H1 (cell line): ENCODE data around the gene NKAIN2. TPM values are rescaled to one million over a fixed set of nuclear protein-coding genes. Genes with fewer than 3 reads are reported as not detected.

ENCODE experiments used
- CTCF ChIA-PET: fragments of 300-600 bp; sonication (Branson Sonifier 250); formaldehyde crosslinking; loops from one replicate; lab custom pipeline; 2021; ENCODE audit not compliant: partially characterized antibody; lab: Charles Lee
- POLR2A ChIA-PET: fragments of 300-600 bp; sonication (Branson Sonifier 250); formaldehyde crosslinking; loops from one replicate; lab custom pipeline; 2021; ENCODE audit warnings: inconsistent platforms; ENCODE audit not compliant: partially characterized antibody; lab: Charles Lee
- DNase-seq, 2 experiments: peaks; one replicate each; pipeline versions ENCODE4 v3.0.0 to v3.0.0-alpha.2; 2010 to 2022; ENCODE audit warnings: low spot score in 2 of 2, low read depth in 1 of 2, mixed read lengths in 1 of 2
- FAIRE-seq: peaks from 2 replicates; lab custom pipeline; 2011; peaks lifted over from hg19 to GRCh38; lab: Jason Lieb, UNC
- H2AFZ ChIP-seq: 2 replicates; pipeline ENCODE4 v1.8.1; 2012; ENCODE audit warnings: low read length, inconsistent platforms
- H2AK5ac ChIP-seq: 2 replicates; pipeline ENCODE4 v1.6.1; 2013; ENCODE audit warnings: low read depth, low read length
- H2BK120ac ChIP-seq: replicated peaks from 2 replicates; pipeline ENCODE3; 2013; ENCODE audit warnings: low read depth, low read length, inconsistent platforms
- H2BK12ac ChIP-seq: 2 replicates; pipeline ENCODE4 v1.6.1; 2013; ENCODE audit warnings: low read depth, low read length
- H2BK15ac ChIP-seq: 2 replicates; pipeline ENCODE4 v1.6.1; 2013; ENCODE audit warnings: low read length
- H2BK20ac ChIP-seq: 2 replicates; pipeline ENCODE4 v1.6.1; 2013; ENCODE audit warnings: low read length
- H2BK5ac ChIP-seq: 2 replicates; pipeline ENCODE4 v1.6.1; 2013; ENCODE audit warnings: low read depth, low read length
- H3K14ac ChIP-seq: 2 replicates; pipeline ENCODE4 v1.6.1; 2013; ENCODE audit warnings: inconsistent platforms; ENCODE audit not compliant: insufficient read length
- H3K18ac ChIP-seq: 2 replicates; pipeline ENCODE4 v1.6.1; 2013; ENCODE audit warnings: low read length; ENCODE audit errors: extremely low read depth
- H3K23ac ChIP-seq: 2 replicates; pipeline ENCODE4 v1.6.1; 2013; ENCODE audit warnings: inconsistent platforms; ENCODE audit not compliant: insufficient read length
- H3K23me2 ChIP-seq: 2 replicates; pipeline ENCODE4 v1.6.1; 2013; ENCODE audit warnings: low read depth, low read length
- H3K27ac ChIP-seq: 2 replicates; pipeline ENCODE4 v1.6.1; 2011; ENCODE audit warnings: low read depth, low read length, inconsistent platforms
- H3K27me3 ChIP-seq, 4 experiments: replicated peaks in 1 of 4; 1 replicate in 1 of 4; 2 replicates in 3 of 4; pipeline versions ENCODE4 v1.6.1 to v1.8.1; 2011 to 2013; ENCODE audit warnings: low read length in 3 of 4, mild to moderate bottlenecking in 3 of 4, inconsistent platforms in 2 of 4, mixed read lengths in 2 of 4, moderate library complexity in 1 of 4; ENCODE audit not compliant: control insufficient read depth in 3 of 4, insufficient read depth in 3 of 4; ENCODE audit errors: extremely low read depth in 1 of 4
- H3K36me3 ChIP-seq, 4 experiments: 2 replicates each; pipeline versions ENCODE4 v1.6.1 to v1.8.1; 2011 to 2013; ENCODE audit warnings: mild to moderate bottlenecking in 4 of 4, low read length in 3 of 4, moderate library complexity in 2 of 4, control low read depth in 1 of 4, inconsistent platforms in 1 of 4; ENCODE audit not compliant: insufficient read depth in 4 of 4, control insufficient read depth in 2 of 4
- H3K4ac ChIP-seq: replicated peaks from 2 replicates; pipeline ENCODE3; 2013; ENCODE audit warnings: low read length, low read depth, mixed read lengths, inconsistent platforms; ENCODE audit not compliant: insufficient read length
- H3K4me1 ChIP-seq, 4 experiments: replicated peaks in 1 of 4; 1 replicate in 1 of 4; 2 replicates in 3 of 4; pipeline versions ENCODE4 v1.6.1 to v1.8.1; 2011 to 2013; ENCODE audit warnings: low read length in 3 of 4, inconsistent platforms in 2 of 4, mixed read lengths in 1 of 4; ENCODE audit not compliant: insufficient read depth in 4 of 4, control insufficient read depth in 3 of 4
- H3K4me2 ChIP-seq, 2 experiments: 2 replicates each; pipeline versions ENCODE4 v1.6.1 to v1.8.1; 2011 to 2013; ENCODE audit warnings: low read depth in 2 of 2, low read length in 2 of 2, control low read depth in 1 of 2, inconsistent platforms in 1 of 2, mild to moderate bottlenecking in 1 of 2; ENCODE audit not compliant: insufficient read depth in 1 of 2
- H3K4me3 ChIP-seq, 4 experiments: fragments of 200-600, 300-600 bp in 1 of 4; sonication (generic), shearing (Covaris generic), sonication (Bioruptor Twin) in 1 of 4; 2 replicates each; pipeline versions ENCODE4 v1.5.1 to v1.8.1; 2011 to 2016; ENCODE audit warnings: low read length in 4 of 4, low read depth in 3 of 4, control low read depth in 2 of 4, inconsistent platforms in 2 of 4, mild to moderate bottlenecking in 2 of 4, mixed read lengths in 1 of 4, moderate library complexity in 1 of 4; ENCODE audit not compliant: insufficient read depth in 2 of 4; ENCODE audit errors: extremely low read depth in 1 of 4
- H3K56ac ChIP-seq: replicated peaks from 2 replicates; pipeline ENCODE3; 2013; ENCODE audit warnings: low read depth, mild to moderate bottlenecking, mixed read lengths, low read length, inconsistent platforms; ENCODE audit not compliant: insufficient read length
- H3K79me1 ChIP-seq: 2 replicates; pipeline ENCODE4 v1.6.1; 2013; ENCODE audit warnings: low read depth, low read length, control low read depth
- H3K79me2 ChIP-seq, 2 experiments: 2 replicates each; pipeline versions ENCODE4 v1.6.1 to v1.8.1; 2012 to 2013; ENCODE audit warnings: low read length in 2 of 2, mild to moderate bottlenecking in 2 of 2, inconsistent platforms in 1 of 2; ENCODE audit not compliant: insufficient read depth in 2 of 2, control insufficient read depth in 1 of 2
- H3K9ac ChIP-seq, 4 experiments: replicated peaks in 1 of 4; 1 replicate in 1 of 4; 2 replicates in 3 of 4; pipeline versions ENCODE4 v1.6.1 to v1.8.1; 2011 to 2013; ENCODE audit warnings: low read depth in 3 of 4, low read length in 3 of 4, control low read depth in 2 of 4, mild to moderate bottlenecking in 2 of 4, moderate library complexity in 2 of 4, inconsistent platforms in 1 of 4; ENCODE audit errors: extremely low read depth in 1 of 4
- H3K9me3 ChIP-seq, 2 experiments: 2 replicates each; pipeline versions ENCODE4 v1.6.1 to v1.8.1; 2012 to 2013; ENCODE audit warnings: mild to moderate bottlenecking in 2 of 2, moderate library complexity in 2 of 2, control low read depth in 1 of 2, inconsistent platforms in 1 of 2, low read depth in 1 of 2, low read length in 1 of 2, mixed read lengths in 1 of 2; ENCODE audit not compliant: insufficient read depth in 2 of 2
- H4K20me1 ChIP-seq, 2 experiments: replicated peaks in 1 of 2; 2 replicates each; pipeline versions ENCODE3 to v1.8.1; 2011 to 2013; ENCODE audit warnings: inconsistent platforms in 2 of 2, low read length in 2 of 2, mild to moderate bottlenecking in 1 of 2; ENCODE audit not compliant: insufficient read depth in 2 of 2, control insufficient read depth in 1 of 2
- H4K5ac ChIP-seq: 2 replicates; pipeline ENCODE4 v1.6.1; 2013; ENCODE audit warnings: low read length, low read depth, mixed read lengths, inconsistent platforms; ENCODE audit not compliant: insufficient read length
- H4K8ac ChIP-seq: 2 replicates; pipeline ENCODE4 v1.8.0; 2013; ENCODE audit warnings: mild to moderate bottlenecking, moderate library complexity, low read length, inconsistent platforms; ENCODE audit not compliant: insufficient read depth; ENCODE audit errors: extremely low read depth
- H4K91ac ChIP-seq: replicated peaks from 2 replicates; pipeline ENCODE3; 2013; ENCODE audit warnings: low read length, mixed read lengths, inconsistent platforms; ENCODE audit not compliant: insufficient read length
- ASH2L ChIP-seq: fragments of 200-600, 300-600 bp; sonication (generic); IDR thresholded peaks from one replicate; pipeline ENCODE4 v1.7.1; 2017; ENCODE audit warnings: low read length
- ATF2 ChIP-seq: IDR thresholded peaks from 2 replicates; pipeline ENCODE4 v1.6.1; 2012; ENCODE audit warnings: low read length, inconsistent platforms
- BACH1 ChIP-seq: IDR thresholded peaks from 2 replicates; pipeline ENCODE4 v1.6.1; 2012; ENCODE audit warnings: low read length, improper control_type of control experiment
- BCL11A ChIP-seq, 2 experiments: IDR thresholded peaks; one replicate each; pipeline ENCODE4 v1.6.1; 2011; ENCODE audit warnings: low read depth in 2 of 2, low read length in 2 of 2, mild to moderate bottlenecking in 2 of 2
- BRCA1 ChIP-seq: IDR thresholded peaks from 2 replicates; pipeline ENCODE4 v1.6.1; 2012; ENCODE audit warnings: low read depth, low read length, improper control_type of control experiment
- CBX8 ChIP-seq: fragments of 300-800, 300-1000 bp; sonication (generic); IDR thresholded peaks from 2 replicates; pipeline ENCODE4 v1.7.1; 2016; ENCODE audit warnings: low read depth, low read length, borderline replicate concordance
- EGR1 ChIP-seq: IDR thresholded peaks from 2 replicates; pipeline ENCODE4 v1.6.1; 2011; ENCODE audit warnings: low read depth, low read length, borderline replicate concordance
- HDAC6 ChIP-seq: IDR thresholded peaks from one replicate; pipeline ENCODE4 v1.7.1; 2012; ENCODE audit warnings: low read depth, mild to moderate bottlenecking, inconsistent platforms, low read length, moderate library complexity
- KDM5A ChIP-seq: fragments of 200-600 bp; IDR thresholded peaks from 2 replicates; pipeline ENCODE4 v1.7.1; 2012; ENCODE audit warnings: mild to moderate bottlenecking, low read length, inconsistent platforms, mixed read lengths
- POU5F1 ChIP-seq: IDR thresholded peaks from 2 replicates; pipeline ENCODE4 v1.6.1; 2011; ENCODE audit warnings: low read depth, mild to moderate bottlenecking, low read length, moderate library complexity
- SP1 ChIP-seq: IDR thresholded peaks from 2 replicates; pipeline ENCODE4 v1.6.1; 2011; ENCODE audit warnings: low read depth, low read length
- SP4 ChIP-seq: IDR thresholded peaks from 2 replicates; pipeline ENCODE4 v1.6.1; 2012; ENCODE audit warnings: low read length, inconsistent platforms
- TBP ChIP-seq: IDR thresholded peaks from 2 replicates; pipeline ENCODE4 v1.6.1; 2011; ENCODE audit warnings: low read depth, low read length, improper control_type of control experiment
- TEAD4 ChIP-seq: IDR thresholded peaks from 2 replicates; pipeline ENCODE4 v1.6.1; 2012; ENCODE audit warnings: low read depth, low read length, inconsistent platforms, mixed read lengths
- YY1 ChIP-seq: IDR thresholded peaks from 2 replicates; pipeline ENCODE4 v1.6.1; 2011; ENCODE audit warnings: low read depth, mild to moderate bottlenecking, low read length
- WGBS, 2 experiments: shearing (Covaris generic) in 1 of 2; methylation state at CpG; one replicate each; pipeline versions ENCODE4 v1.1.6 to v1.1.7; 2013 to 2015; ENCODE audit warnings: low lambda C conversion rate in 2 of 2, mixed read lengths in 2 of 2, inconsistent platforms in 1 of 2, low coverage in 1 of 2, missing lambda C conversion rate in 1 of 2; ENCODE audit not compliant: insufficient replicate concordance in 2 of 2, insufficient coverage in 1 of 2, insufficient read length in 1 of 2; ENCODE audit errors: extremely low coverage in 1 of 2, missing lambda C conversion rate in 1 of 2; 5-methylcytosine and 5-hydroxymethylcytosine counted together
- polyA plus RNA-seq, 7 experiments: library from polyadenylated mRNA; depleted of rRNA in 3 of 7; stranded (reverse) in 5 of 7; unstranded in 2 of 7; fragments of >200 nt in 5 of 7; fragments of 200-250 nt in 2 of 7; gene quantifications; 1 replicate in 5 of 7; 2 replicates in 1 of 7; 4 replicates in 1 of 7; pipeline versions ENCODE4 v1.2.1 to v1.2.3, GENCODE V29; 2011 to 2013; ENCODE audit warnings: missing spikeins in 2 of 7, mixed read lengths in 2 of 7
- total RNA-seq: library from RNA; stranded (reverse); fragmentation: NEBNext Ultra II Directional; extraction: Animal tissue kit (Norgen Biotek cat#: 25700); gene quantifications from 2 replicates; pipeline ENCODE4 v1.2.1, GENCODE V29; 2021

NKAIN2 gene
- total and polyA plus RNA-seq, 2 of the 8 experiments (the other 6 are each of a cell fraction or from before 2014, with no cell fraction given) = 0.20 to 0.34 TPM

GRCh38 chr6:123902738-123903313 is 99.2 kb downstream of the NKAIN2 start:
- Histone ChIP-seq H3K4me1 (no peaks in the 10 kb centered on the region), H4K20me1 (peaks cover 0 to 3% of the 10 kb centered on the region in 2 experiments), H3K36me3 (no peaks in the 10 kb centered on the region), H3K9ac (no peak overlapping the region), H2AFZ (no peak overlapping the region), H3K27ac (no peak overlapping the region), H3K23me2 (no peaks in the 10 kb centered on the region), H3K56ac (no peak overlapping the region), H3K79me2 (no peaks in the 10 kb centered on the region), H4K5ac (no peak overlapping the region), H3K79me1 (no peaks in the 10 kb centered on the region), H4K91ac (no peak overlapping the region), H3K4me2 (no peak overlapping the region), H3K14ac (no peak overlapping the region), H3K9me3 (no peaks in the 10 kb centered on the region), H3K4me3 (no peak overlapping the region), H3K23ac (no peak overlapping the region), H2AK5ac (no peak overlapping the region), H2BK20ac (no peak overlapping the region), H2BK12ac (no peak overlapping the region), H2BK15ac (no peak overlapping the region), H3K27me3 (no peaks in the 10 kb centered on the region), H2BK120ac (no peak overlapping the region), H2BK5ac (no peak overlapping the region), H3K18ac (no peak overlapping the region), H4K8ac (no peak overlapping the region), H3K4ac (no peak overlapping the region)
- no peak for DNase-seq
- CTCF ChIA-PET = no interaction called here
- POLR2A ChIA-PET = no interaction called here
- WGBS, 2 experiments = 88% methylated on average over 6 of the region's 6 CpGs; no CpG with 5 or more reads in 1 of the 2 experiments
- no peak for FAIRE-seq
- TF ChIP-seq SP1 = no peak
- no peak for TF ChIP-seq ATF2
- no peak for TF ChIP-seq TEAD4
- no peak for TF ChIP-seq EGR1
- TF ChIP-seq HDAC6 = no peak
- TF ChIP-seq KDM5A = no peak
- no peak for TF ChIP-seq BRCA1
- no peak for TF ChIP-seq BCL11A (IDR thresholded peaks at IDR 0.05; ENCODE audit: low read depth in 2 of 2, low read length in 2 of 2)
- no peak for TF ChIP-seq ASH2L
- TF ChIP-seq BACH1 = no peak
- no peak for TF ChIP-seq CBX8
- no peak for TF ChIP-seq POU5F1
- no peak for TF ChIP-seq YY1
- TF ChIP-seq SP4 = no peak
- no peak for TF ChIP-seq TBP
